ENCODE results near the gene TSHZ2.

Gene TSHZ2

GRCh38 chr20:53053595-53053994 lies 81.4 kb downstream of the TSHZ2 start:
- Histone ChIP-seq H3K27ac (ENCODE audit: low read depth, low read length, poor library complexity, severe bottlenecking) (no peak overlapping the region), H4K20me1 (ENCODE audit: insufficient read depth, low read length) (no peaks in the 10 kb centered on the region), H2AFZ (ENCODE audit: low read length) (no peak overlapping the region), H3K4me2 (ENCODE audit: low read length) (no peak overlapping the region), H3K4me1 (ENCODE audit: insufficient read depth, low read length, severe bottlenecking) (peaks cover 2% of the 10 kb centered on the region), H3F3A (ENCODE audit: insufficient read depth, low read length) (no peaks in the 10 kb centered on the region), H3K4me3 (ENCODE audit: low read depth, low read length, poor library complexity, severe bottlenecking) (no peak overlapping the region), H3K9me3 (ENCODE audit: low read length) (no peaks in the 10 kb centered on the region), H3K9me2 (ENCODE audit: low read depth, low read length) (no peaks in the 10 kb centered on the region), H3K79me2 (ENCODE audit: insufficient read depth, low read length) (no peaks in the 10 kb centered on the region), H3K36me3 (ENCODE audit: insufficient read depth, low read length) (no peaks in the 10 kb centered on the region), H3K9ac (ENCODE audit: low read length) (no peak overlapping the region), H3K27me3 (ENCODE audit: insufficient read depth, low read length) (no peaks in the 10 kb centered on the region)
- no peak for TF ChIP-seq CTCF (IDR thresholded peaks at IDR 0.05; ENCODE audit: low read length)
- no peak for TF ChIP-seq EZH2 (IDR thresholded peaks at IDR 0.05; ENCODE audit: borderline replicate concordance, low read length)

- no peak overlapping the region for H3K4me2 ChIP-seq (ENCODE audit: low read length)
- no peaks in the 10 kb centered on the region for H3K36me3 ChIP-seq (ENCODE audit: insufficient read depth, low read length)
- TF ChIP-seq EZH2 (IDR thresholded peaks at IDR 0.05; ENCODE audit: borderline replicate concordance, low read length): no peak
- no peak for TF ChIP-seq CTCF (IDR thresholded peaks at IDR 0.05; ENCODE audit: low read length)
- H3F3A ChIP-seq (ENCODE audit: insufficient read depth, low read length): no peaks in the 10 kb centered on the region
- no peaks in the 10 kb centered on the region for H4K20me1 ChIP-seq (ENCODE audit: insufficient read depth, low read length)
- no peak overlapping the region for H2AFZ ChIP-seq (ENCODE audit: low read length)
- H3K9me2 ChIP-seq (ENCODE audit: low read depth, low read length): no peaks in the 10 kb centered on the region
- H3K27me3 ChIP-seq (ENCODE audit: insufficient read depth, low read length): no peaks in the 10 kb centered on the region
- H3K4me1 ChIP-seq (ENCODE audit: insufficient read depth, low read length, severe bottlenecking): no peaks in the 10 kb centered on the region
- no peak overlapping the region for H3K4me3 ChIP-seq (ENCODE audit: low read depth, low read length, poor library complexity, severe bottlenecking)
- no peak overlapping the region for H3K9ac ChIP-seq (ENCODE audit: low read length)
- H3K9me3 ChIP-seq (ENCODE audit: low read length): no peaks in the 10 kb centered on the region
- no peaks in the 10 kb centered on the region for H3K79me2 ChIP-seq (ENCODE audit: insufficient read depth, low read length)
- H3K27ac ChIP-seq (ENCODE audit: low read depth, low read length, poor library complexity, severe bottlenecking): no peak overlapping the region
These were observed 83.4 kb downstream of the TSHZ2 start for GRCh38 chr20:53055367-53056067.

DNA sequence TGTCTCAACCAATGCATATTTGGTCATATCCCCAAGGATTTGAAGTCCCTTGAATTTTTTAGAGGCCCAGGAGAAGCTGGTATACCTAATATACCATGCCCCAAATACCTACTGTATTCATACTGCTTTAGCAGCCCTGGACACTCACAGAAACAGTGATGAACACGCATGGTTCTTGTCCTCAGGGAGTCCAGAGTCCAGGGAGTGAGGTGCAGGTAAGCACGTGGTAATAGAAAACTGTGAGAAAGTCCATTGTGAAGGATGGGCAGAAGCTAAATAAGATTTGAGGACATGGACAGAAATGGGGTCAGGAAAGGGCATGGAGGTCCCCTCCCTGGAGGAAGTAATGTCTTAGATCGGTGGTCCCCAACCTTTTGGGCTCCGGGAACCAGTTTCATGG lies 85.4 kb downstream of the TSHZ2 start:
- Histone ChIP-seq H3K27me3 (ENCODE audit: insufficient read depth, low read length) (no peaks in the 10 kb centered on the region), H3K27ac (ENCODE audit: low read depth, low read length, poor library complexity, severe bottlenecking) (no peak overlapping the region), H3K79me2 (ENCODE audit: insufficient read depth, low read length) (no peaks in the 10 kb centered on the region), H3K9me3 (ENCODE audit: low read length) (no peaks in the 10 kb centered on the region), H3K36me3 (ENCODE audit: insufficient read depth, low read length) (no peaks in the 10 kb centered on the region), H3K4me1 (ENCODE audit: insufficient read depth, low read length, severe bottlenecking) (no peaks in the 10 kb centered on the region), H3K4me2 (ENCODE audit: low read length) (no peak overlapping the region), H3F3A (ENCODE audit: insufficient read depth, low read length) (no peaks in the 10 kb centered on the region), H4K20me1 (ENCODE audit: insufficient read depth, low read length) (no peaks in the 10 kb centered on the region), H3K4me3 (ENCODE audit: low read depth, low read length, poor library complexity, severe bottlenecking) (no peak overlapping the region), H3K9ac (ENCODE audit: low read length) (no peak overlapping the region), H2AFZ (ENCODE audit: low read length) (no peak overlapping the region), H3K9me2 (ENCODE audit: low read depth, low read length) (no peaks in the 10 kb centered on the region)
- TF ChIP-seq EZH2 (IDR thresholded peaks at IDR 0.05; ENCODE audit: borderline replicate concordance, low read length) (no peak), CTCF (IDR thresholded peaks at IDR 0.05; ENCODE audit: low read length) (no peak)

All from OCI-LY1 (cell line).